HFF-Myc (cell line): ENCODE results near the gene MOV10L1.

ENCODE experiments used
- DNase-seq: peaks from one replicate; pipeline ENCODE4 v3.0.0-alpha.2; 2011; ENCODE audit warnings: low read depth; ENCODE audit errors: extremely low read depth
- H3K4me3 ChIP-seq: replicated peaks from 2 replicates; pipeline ENCODE4 v1.5.1; 2011; ENCODE audit warnings: low read depth, mild to moderate bottlenecking, control low read depth, low read length
- CTCF ChIP-seq: IDR thresholded peaks from 2 replicates; pipeline ENCODE4 v1.5.1; 2012; ENCODE audit warnings: mild to moderate bottlenecking, low read depth, low read length, control low read depth; ENCODE audit errors: missing control alignments

MOV10L1 gene

DNA sequence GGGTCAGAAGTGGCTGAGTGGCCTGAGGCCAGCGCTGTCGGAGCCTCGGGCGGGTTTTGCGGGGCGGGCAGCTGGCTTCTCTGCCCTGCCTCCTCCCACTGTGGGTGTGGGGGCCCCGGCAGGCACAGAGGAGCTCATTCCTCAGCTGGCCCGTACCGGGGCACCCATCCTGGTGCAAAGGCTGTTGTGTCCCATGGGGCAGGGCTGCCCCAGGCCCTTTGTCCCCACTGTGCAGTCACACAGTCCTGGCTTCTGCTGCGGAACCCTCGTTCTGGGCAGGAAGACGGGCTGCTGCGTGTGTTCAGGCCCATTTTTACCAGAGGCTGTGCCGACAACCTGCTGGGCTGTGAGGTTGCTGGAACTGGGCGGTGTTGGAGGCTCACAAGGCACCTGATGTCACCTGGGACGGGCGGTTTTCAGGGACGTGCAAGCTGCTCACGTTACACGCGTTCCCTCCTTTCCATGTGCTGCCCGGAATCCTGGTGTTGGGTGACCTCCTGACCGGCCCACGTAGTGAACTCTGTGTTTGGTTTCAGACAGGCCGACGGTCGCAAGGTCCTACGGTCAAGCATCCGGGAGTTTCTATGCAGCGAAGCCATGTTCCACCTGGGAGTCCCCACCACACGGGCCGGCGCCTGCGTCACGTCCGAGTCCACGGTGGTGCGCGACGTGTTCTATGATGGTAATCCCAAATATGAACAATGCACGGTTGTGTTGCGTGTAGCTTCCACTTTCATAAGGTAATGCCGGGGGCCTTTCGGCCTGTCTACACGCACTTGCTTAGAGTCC, 116.2 kb downstream of the MOV10L1 start:
- TF ChIP-seq CTCF = no peak
- H3K4me3 ChIP-seq = no peak overlapping the region
- DNase-seq = no peak

DNA sequence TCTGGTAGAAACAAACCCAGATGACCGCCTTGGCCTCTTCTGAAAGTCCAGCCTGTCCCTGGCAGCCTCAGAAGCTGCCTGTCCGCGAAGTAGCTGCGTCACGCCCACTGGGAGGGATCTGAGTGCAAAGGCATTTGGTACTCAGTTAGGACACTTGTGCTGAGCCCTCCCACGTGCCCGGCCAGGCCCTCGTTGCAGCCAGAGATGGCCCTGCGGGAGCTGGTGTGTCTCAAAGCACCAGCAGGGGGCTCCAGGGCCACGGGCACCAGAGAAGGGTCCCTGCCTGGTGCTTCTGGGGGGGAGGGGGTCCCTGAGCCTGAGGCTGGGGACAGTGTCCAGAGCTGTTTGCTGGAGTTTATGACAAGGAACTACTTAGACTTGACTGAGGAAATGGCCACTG, 116.8 kb downstream of the MOV10L1 start:
- TF ChIP-seq CTCF = peak; percentile 67
- no peak overlapping the region for H3K4me3 ChIP-seq
- peak; percentile 21 for DNase-seq

GRCh38 chr22:50207383-50208140, 117.8 kb downstream of the MOV10L1 start:
- no peak overlapping the region for H3K4me3 ChIP-seq
- DNase-seq = no peak
- no peak for TF ChIP-seq CTCF

GRCh38 chr22:50208430-50208938, 118.7 kb downstream of the MOV10L1 start:
- DNase-seq = no peak
- no peak for TF ChIP-seq CTCF
- no peak overlapping the region for H3K4me3 ChIP-seq

DNA sequence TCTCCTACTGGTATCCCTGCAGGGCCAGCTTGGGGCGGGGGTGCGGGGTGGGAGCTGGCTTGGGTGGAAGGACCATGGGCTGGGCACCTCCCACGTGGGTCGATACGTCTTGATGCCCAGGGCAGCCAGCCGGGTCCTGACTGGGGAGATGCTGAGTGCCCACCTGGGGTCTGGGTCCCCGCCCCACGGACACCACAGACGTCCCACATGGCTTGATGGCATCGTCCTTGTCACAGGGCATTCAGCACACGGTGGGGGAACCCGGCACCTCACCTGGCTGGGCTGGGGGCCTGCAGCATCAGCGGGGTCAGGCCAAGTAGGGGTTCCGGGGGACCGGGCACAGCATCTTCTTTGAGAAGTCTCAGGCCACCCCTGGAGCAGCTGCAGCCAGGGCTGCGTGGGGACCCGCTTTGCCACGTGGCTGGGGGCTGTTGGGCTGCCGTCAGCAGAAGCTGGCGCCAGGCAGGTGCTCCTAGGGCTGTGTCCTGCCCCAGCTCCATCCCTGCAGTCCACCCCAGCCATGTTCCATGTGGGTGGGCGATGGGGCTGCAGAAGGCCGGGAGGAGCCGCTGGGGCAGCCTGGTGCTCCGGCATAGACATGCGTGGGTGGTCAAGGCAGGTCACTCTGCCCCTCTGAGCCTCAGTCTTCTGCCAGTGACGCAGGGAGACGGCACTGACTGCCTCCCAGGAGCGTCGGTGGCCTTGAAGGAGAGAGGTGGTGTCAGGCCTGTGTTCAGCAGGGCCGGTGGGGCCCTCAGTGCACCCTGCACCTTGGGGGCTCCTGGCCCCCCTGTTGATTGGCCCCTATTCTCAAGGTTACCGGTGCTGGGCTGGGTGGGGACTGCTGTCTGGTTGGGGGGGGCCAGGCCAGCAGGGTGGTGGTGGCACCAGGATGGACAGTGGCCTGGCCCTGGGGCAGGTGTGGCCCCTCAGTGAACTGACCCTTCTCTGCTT, 119.4 kb downstream of the MOV10L1 start:
- no peak overlapping the region for H3K4me3 ChIP-seq
- DNase-seq = no peak
- TF ChIP-seq CTCF = no peak

DNA sequence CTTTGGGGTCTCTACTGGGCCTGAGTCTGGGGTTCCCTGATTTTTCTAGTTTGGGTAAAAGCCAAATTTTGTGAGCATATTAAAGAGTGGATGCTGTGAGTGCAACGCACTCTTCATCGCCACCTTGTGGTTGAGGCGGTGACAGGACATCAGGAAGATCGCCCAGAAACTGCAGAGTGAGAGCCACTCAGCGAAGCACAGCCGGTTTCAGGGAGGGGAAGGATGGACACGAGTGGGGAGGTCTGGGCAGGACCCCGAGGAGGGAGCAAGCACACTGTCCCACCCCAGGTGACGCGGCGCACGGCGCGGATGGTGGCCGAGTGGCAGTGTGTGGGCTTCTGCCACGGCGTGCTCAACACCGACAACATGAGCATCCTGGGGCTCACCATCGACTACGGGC, 120.1 kb downstream of the MOV10L1 start:
- peak; percentile 89 for TF ChIP-seq CTCF
- no peak overlapping the region for H3K4me3 ChIP-seq
- peak; percentile 36 for DNase-seq
